B cell (primary cell): Measurements from ENCODE around the gene DOCK1. TPM values are rescaled to one million over a fixed set of nuclear protein-coding genes. Genes with fewer than 3 reads are reported as not detected.

Source experiments
- ATAC-seq: fragments of 200-7000 bp; cut with Tn5 transposase; one replicate; pipeline ENCODE4 v1.10.0; 2021; ENCODE audit warnings: low read depth, mild to moderate bottlenecking, moderate number of reproducible peaks, moderate library complexity
- CTCF ChIA-PET: fragments of 350-600 bp; sonication (Branson Sonifier 250); formaldehyde crosslinking; loops from one replicate; lab custom pipeline; 2021; ENCODE audit warnings: antibody characterized with exemption, inconsistent platforms; lab: Charles Lee
- POLR2A ChIA-PET: fragments of 350-600 bp; sonication (Branson Sonifier 250); formaldehyde crosslinking; loops from one replicate; lab custom pipeline; 2021; ENCODE audit warnings: antibody characterized with exemption; lab: Charles Lee
- DNase-seq: peaks from one replicate; pipeline ENCODE4 v3.0.0; 2013
- H2AFZ ChIP-seq: 2 replicates; pipeline ENCODE4 v1.6.1; 2012; ENCODE audit warnings: mild to moderate bottlenecking, low read depth, low read length; ENCODE audit not compliant: insufficient read depth, poor library complexity, severe bottlenecking
- H3K27ac ChIP-seq, 2 donors: 1 replicate in 1 of 2; 2 replicates in 1 of 2; pipeline ENCODE4 v1.5.1; 2012 to 2013; ENCODE audit warnings: low read length in 2 of 2, mild to moderate bottlenecking in 2 of 2, moderate library complexity in 1 of 2
- H3K27me3 ChIP-seq, 4 experiments: fragments of 200-600 bp in 1 of 4; sonication (generic) in 1 of 4; replicated peaks in 1 of 4; 1 replicate in 2 of 4; 2 replicates in 2 of 4; pipeline versions ENCODE4 v1.6.1 to v1.7.0; 2013 to 2016; ENCODE audit warnings: low read length in 3 of 4, mild to moderate bottlenecking in 2 of 4, mixed read lengths in 1 of 4, moderate library complexity in 1 of 4; ENCODE audit not compliant: insufficient read depth in 4 of 4, control insufficient read depth in 3 of 4; ENCODE audit errors: control extremely low read depth in 1 of 4
- H3K36me3 ChIP-seq, 2 experiments: replicated peaks in 1 of 2; 1 replicate in 1 of 2; 2 replicates in 1 of 2; pipeline versions ENCODE4 v1.6.1 to v1.7.1; 2013; ENCODE audit warnings: low read length in 1 of 2; ENCODE audit not compliant: insufficient read depth in 2 of 2, control insufficient read depth in 1 of 2; ENCODE audit errors: control extremely low read depth in 1 of 2, extremely low read depth in 1 of 2
- H3K4me1 ChIP-seq, 2 donors: fragments of 200-600 bp in 1 of 2; sonication (generic) in 1 of 2; 1 replicate in 1 of 2; 2 replicates in 1 of 2; pipeline versions ENCODE4 v1.5.1 to v1.6.1; 2013 to 2017; ENCODE audit warnings: low read length in 2 of 2; ENCODE audit not compliant: control insufficient read depth in 2 of 2, insufficient read depth in 2 of 2
- H3K4me2 ChIP-seq: replicated peaks from 2 replicates; pipeline ENCODE3; 2012; ENCODE audit warnings: mild to moderate bottlenecking, low read depth, low read length; ENCODE audit not compliant: poor library complexity, severe bottlenecking
- H3K4me3 ChIP-seq, 5 experiments: fragments of 200-600 bp in 1 of 5; sonication (generic) in 1 of 5; 1 replicate in 3 of 5; 2 replicates in 2 of 5; pipeline versions ENCODE4 v1.5.1 to v1.7.0; 2011 to 2016; ENCODE audit warnings: low read length in 4 of 5, mild to moderate bottlenecking in 4 of 5, low read depth in 2 of 5, control low read depth in 1 of 5, moderate library complexity in 1 of 5; ENCODE audit not compliant: insufficient read depth in 1 of 5; ENCODE audit errors: control extremely low read depth in 1 of 5, extremely low read depth in 1 of 5
- H3K79me2 ChIP-seq: fragments of 200-600 bp; sonication (generic); one replicate; pipeline ENCODE4 v1.6.0; 2016; ENCODE audit warnings: low read length; ENCODE audit not compliant: control insufficient read depth, insufficient read depth
- H3K9ac ChIP-seq: fragments of 200-600 bp; sonication (generic); 2 replicates; pipeline ENCODE4 v1.6.1; 2017; ENCODE audit warnings: mild to moderate bottlenecking, low read length, moderate library complexity
- H3K9me3 ChIP-seq, 3 donors: one replicate each; pipeline versions ENCODE4 v1.6.1 to v1.7.1; 2013; ENCODE audit warnings: low read length in 2 of 3; ENCODE audit not compliant: control insufficient read depth in 2 of 3, insufficient read depth in 1 of 3; ENCODE audit errors: control extremely low read depth in 1 of 3
- H4K20me1 ChIP-seq: 2 replicates; pipeline ENCODE4 v1.6.0; 2012; ENCODE audit warnings: mild to moderate bottlenecking, low read length; ENCODE audit not compliant: insufficient read depth, control insufficient read depth, poor library complexity, severe bottlenecking
- H3K27ac Mint-ChIP-seq: one replicate; pipeline ENCODE4 v1.8.0; 2021; ENCODE audit warnings: mixed read lengths
- H3K27me3 Mint-ChIP-seq: one replicate; pipeline ENCODE4 v1.8.0; 2021; ENCODE audit warnings: mixed read lengths
- H3K4me1 Mint-ChIP-seq: one replicate; pipeline ENCODE4 v1.8.0; 2021; ENCODE audit warnings: mixed read lengths
- H3K4me3 Mint-ChIP-seq: one replicate; pipeline ENCODE4 v1.8.0; 2021; ENCODE audit warnings: mixed read lengths
- H3K9me3 Mint-ChIP-seq: one replicate; pipeline ENCODE4 v1.8.0; 2022; ENCODE audit warnings: mixed read lengths; ENCODE audit not compliant: insufficient read depth
- EZH2 ChIP-seq: IDR thresholded peaks from 2 replicates; pipeline ENCODE4 v1.6.1; 2012; ENCODE audit warnings: borderline replicate concordance, low read depth, mild to moderate bottlenecking, moderate library complexity, low read length; ENCODE audit not compliant: insufficient read depth, poor library complexity, severe bottlenecking
- WGBS: methylation state at CpG from one replicate; pipeline ENCODE4 v1.1.5; 2013; ENCODE audit warnings: missing lambda C conversion rate; ENCODE audit not compliant: insufficient coverage; 5-methylcytosine and 5-hydroxymethylcytosine counted together
- intact Hi-C: fragments of 100-400 bp; cut with micrococcal nuclease; formaldehyde crosslinking; loops from one replicate; pipeline ENCODE4 v1.10.0; 2022
- polyA plus RNA-seq: library from polyadenylated mRNA; depleted of rRNA; stranded (reverse); fragments of >200 nt; gene quantifications from 2 replicates; pipeline ENCODE4 v1.2.3, GENCODE V29; 2012
- total RNA-seq, 2 donors: library from RNA; stranded (reverse); fragments of 120-200 nt in 1 of 2; gene quantifications; 1 replicate in 1 of 2; 2 replicates in 1 of 2; pipeline versions ENCODE4 v1.2.3 to v1.2.4, GENCODE V29; 2013 to 2022
- TF ChIP-seq, protein P1 (sequence below): fragments of 200-600 bp; IDR thresholded peaks from one replicate; pipeline ENCODE4 v1.8.0; 2022; ENCODE audit warnings: antibody characterized with exemption, mild to moderate bottlenecking

DOCK1 gene
- total and polyA plus RNA-seq, 2 donors (not counting 1 experiment from before 2014, with no cell fraction given) = not detected

DNA sequence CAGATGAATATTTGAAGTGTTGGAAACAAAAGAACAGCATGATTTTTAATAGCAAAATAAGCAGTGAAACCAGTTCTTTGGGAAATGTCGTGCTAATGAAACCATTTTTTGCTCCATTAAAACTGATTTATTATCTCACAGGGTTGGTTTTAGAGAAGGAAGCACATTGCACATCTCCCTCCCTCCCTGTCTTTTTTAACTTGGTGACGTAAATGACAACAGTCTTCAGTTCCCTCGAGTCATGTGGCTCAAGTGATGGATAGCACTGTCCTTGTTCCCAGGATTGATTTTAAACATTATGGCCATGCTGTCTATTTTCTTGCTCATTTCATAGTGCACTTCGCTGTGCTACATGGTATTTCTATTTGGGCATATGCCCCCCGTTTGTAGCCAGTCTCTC, 105.9 kb downstream of the DOCK1 start:
- ATAC-seq = no peak
- no peaks in the 10 kb centered on the region for H3K36me3 ChIP-seq
- no peaks in the 10 kb centered on the region for H3K4me1 Mint-ChIP-seq
- no peak overlapping the region for H3K4me2 ChIP-seq
- no peaks in the 10 kb centered on the region for H3K9me3 Mint-ChIP-seq
- H2AFZ ChIP-seq = no peak overlapping the region
- no peak overlapping the region for H3K9ac ChIP-seq
- H3K27me3 Mint-ChIP-seq = no peaks in the 10 kb centered on the region
- H3K27ac Mint-ChIP-seq = no peak overlapping the region
- H3K27me3 ChIP-seq = no peaks in the 10 kb centered on the region
- ChIA-PET CTCF (no interaction called here), POLR2A (no interaction called here)
- no peak overlapping the region for H3K4me3 ChIP-seq
- intact Hi-C loops = no loop called here
- DNase-seq = no peak
- H3K27ac ChIP-seq = no peak overlapping the region
- H3K9me3 ChIP-seq = peaks cover 0 to 19% (median 0%) of the 10 kb centered on the region in 3 donors
- no peak overlapping the region for H3K4me3 Mint-ChIP-seq
- H3K79me2 ChIP-seq = no peaks in the 10 kb centered on the region
- TF ChIP-seq, protein P1, sequence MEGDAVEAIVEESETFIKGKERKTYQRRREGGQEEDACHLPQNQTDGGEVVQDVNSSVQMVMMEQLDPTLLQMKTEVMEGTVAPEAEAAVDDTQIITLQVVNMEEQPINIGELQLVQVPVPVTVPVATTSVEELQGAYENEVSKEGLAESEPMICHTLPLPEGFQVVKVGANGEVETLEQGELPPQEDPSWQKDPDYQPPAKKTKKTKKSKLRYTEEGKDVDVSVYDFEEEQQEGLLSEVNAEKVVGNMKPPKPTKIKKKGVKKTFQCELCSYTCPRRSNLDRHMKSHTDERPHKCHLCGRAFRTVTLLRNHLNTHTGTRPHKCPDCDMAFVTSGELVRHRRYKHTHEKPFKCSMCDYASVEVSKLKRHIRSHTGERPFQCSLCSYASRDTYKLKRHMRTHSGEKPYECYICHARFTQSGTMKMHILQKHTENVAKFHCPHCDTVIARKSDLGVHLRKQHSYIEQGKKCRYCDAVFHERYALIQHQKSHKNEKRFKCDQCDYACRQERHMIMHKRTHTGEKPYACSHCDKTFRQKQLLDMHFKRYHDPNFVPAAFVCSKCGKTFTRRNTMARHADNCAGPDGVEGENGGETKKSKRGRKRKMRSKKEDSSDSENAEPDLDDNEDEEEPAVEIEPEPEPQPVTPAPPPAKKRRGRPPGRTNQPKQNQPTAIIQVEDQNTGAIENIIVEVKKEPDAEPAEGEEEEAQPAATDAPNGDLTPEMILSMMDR = no peak
- no peak for TF ChIP-seq EZH2
- no peaks in the 10 kb centered on the region for H4K20me1 ChIP-seq
- 53% methylated on average over 4 of the region's 5 CpGs for WGBS
- no peaks in the 10 kb centered on the region for H3K4me1 ChIP-seq

DNA sequence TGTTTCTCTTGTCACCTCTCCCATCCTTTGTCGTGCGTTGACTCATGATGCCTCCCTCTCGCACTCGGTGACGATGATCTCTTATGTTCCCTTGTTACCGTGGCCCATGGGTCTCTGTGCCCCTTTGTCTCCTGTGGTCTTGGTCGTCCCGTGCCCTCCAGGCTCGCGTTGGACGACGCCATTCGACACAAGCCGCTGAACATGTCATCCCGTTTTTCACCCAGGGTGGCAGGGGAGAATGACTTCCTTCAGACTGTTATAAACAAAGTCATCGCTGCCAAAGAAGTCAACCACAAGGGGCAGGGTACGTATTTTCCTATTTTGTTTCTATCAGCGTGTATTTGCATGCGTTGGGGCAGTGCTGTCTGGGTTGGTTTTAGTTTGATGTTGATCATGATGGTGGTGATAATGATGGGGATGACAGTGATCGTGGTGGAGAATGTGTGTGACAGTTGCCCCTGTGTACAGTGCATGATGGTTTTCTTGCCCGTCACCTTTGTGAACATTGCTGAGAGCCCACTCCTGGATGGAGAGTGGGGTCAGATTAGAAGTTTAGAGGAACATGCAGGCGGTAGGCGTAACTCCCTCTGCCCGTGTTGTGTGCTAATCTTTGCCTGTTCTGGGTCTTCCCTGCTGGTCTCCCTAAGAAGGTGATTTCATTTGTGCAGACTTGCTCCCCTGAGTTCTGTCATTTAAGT, 107.0 kb downstream of the DOCK1 start:
- H3K27ac ChIP-seq = no peak overlapping the region

More for the DNA sequence above, 107.0 kb downstream of the DOCK1 start:
- H3K27me3 ChIP-seq = no peaks in the 10 kb centered on the region
- ChIA-PET POLR2A (no interaction called here), CTCF (no interaction called here)
- H3K36me3 ChIP-seq = no peaks in the 10 kb centered on the region
- H3K79me2 ChIP-seq = no peaks in the 10 kb centered on the region
- H4K20me1 ChIP-seq = no peaks in the 10 kb centered on the region
- no peak overlapping the region for H3K4me3 ChIP-seq
- no peak overlapping the region for H3K9ac ChIP-seq
- no peak overlapping the region for H3K27ac Mint-ChIP-seq
- H3K4me1 ChIP-seq = no peaks in the 10 kb centered on the region
- TF ChIP-seq EZH2 = no peak
- TF ChIP-seq, protein P1 = no peak
- ATAC-seq (no peak), DNase-seq (no peak)
- H3K9me3 ChIP-seq = peaks cover 0 to 12% (median 0%) of the 10 kb centered on the region in 3 donors
- H3K4me3 Mint-ChIP-seq = no peak overlapping the region
- H3K4me2 ChIP-seq = no peak overlapping the region
- no peaks in the 10 kb centered on the region for H3K4me1 Mint-ChIP-seq
- WGBS = 84% methylated on average over 24 of the region's 24 CpGs
- H3K27me3 Mint-ChIP-seq = no peaks in the 10 kb centered on the region
- no peak overlapping the region for H2AFZ ChIP-seq
- intact Hi-C loops = no loop called here
- H3K9me3 Mint-ChIP-seq = no peaks in the 10 kb centered on the region
